ENCODE results near the gene CNTN1.
A peak's percentile ranks its signal among the peaks of the same experiment; 100 is the strongest.

The CNTN1 gene

GRCh38 chr12:40864891-40865290 is 172.7 kb downstream of the CNTN1 start:
- in situ Hi-C loops (cut with MboI; ENCODE audit: low sequenced_read_pairs), result no loop called here
- Histone ChIP-seq H3K36me3 (replicated peaks) (no peaks in the 10 kb centered on the region), H3K4me3 (no peak overlapping the region), H3K9me3 (no peaks in the 10 kb centered on the region), H3K27me3 (ENCODE audit: low read depth) (no peaks in the 10 kb centered on the region), H3K4me1 (no peaks in the 10 kb centered on the region)
- DNase-seq (ENCODE audit: low spot score in 2 of 2), result no peak

- in situ Hi-C loops (cut with MboI; ENCODE audit: low sequenced_read_pairs), result no loop called here
- Histone ChIP-seq H3K4me1 (no peaks in the 10 kb centered on the region), H3K27me3 (ENCODE audit: low read depth) (no peaks in the 10 kb centered on the region), H3K36me3 (replicated peaks) (no peaks in the 10 kb centered on the region), H3K4me3 (no peak overlapping the region), H3K9me3 (no peaks in the 10 kb centered on the region)
- no peak for DNase-seq (ENCODE audit: low spot score in 2 of 2)
These were observed 178.7 kb downstream of the CNTN1 start for GRCh38 chr12:40870981-40871380.

GRCh38 chr12:40874868-40875267 is 182.6 kb downstream of the CNTN1 start:
- Histone ChIP-seq H3K36me3 (replicated peaks) (no peaks in the 10 kb centered on the region), H3K4me1 (no peaks in the 10 kb centered on the region), H3K27me3 (ENCODE audit: low read depth) (no peaks in the 10 kb centered on the region), H3K9me3 (no peaks in the 10 kb centered on the region), H3K4me3 (no peak overlapping the region)
- no peak for DNase-seq (ENCODE audit: low spot score in 2 of 2)
- in situ Hi-C loops (cut with MboI; ENCODE audit: low sequenced_read_pairs), result no loop called here

GRCh38 chr12:40889329-40889728 is 197.1 kb downstream of the CNTN1 start:
- Histone ChIP-seq H3K36me3 (replicated peaks) (no peaks in the 10 kb centered on the region), H3K27me3 (ENCODE audit: low read depth) (no peaks in the 10 kb centered on the region), H3K4me1 (no peaks in the 10 kb centered on the region), H3K4me3 (no peak overlapping the region), H3K9me3 (no peaks in the 10 kb centered on the region)
- in situ Hi-C loops (cut with MboI; ENCODE audit: low sequenced_read_pairs), result no loop called here
- DNase-seq (ENCODE audit: low spot score in 2 of 2), result no peak

GRCh38 chr12:40892528-40892927 is 200.3 kb downstream of the CNTN1 start:
- H3K9me3 ChIP-seq, result no peaks in the 10 kb centered on the region
- DNase-seq (ENCODE audit: low spot score in 2 of 2), result no peak
- no peaks in the 10 kb centered on the region for H3K4me1 ChIP-seq
- no peaks in the 10 kb centered on the region for H3K36me3 ChIP-seq (replicated peaks)
- in situ Hi-C loops (cut with MboI; ENCODE audit: low sequenced_read_pairs), result no loop called here
- no peak overlapping the region for H3K4me3 ChIP-seq
- no peaks in the 10 kb centered on the region for H3K27me3 ChIP-seq (ENCODE audit: low read depth)

- H3K4me3 ChIP-seq, result no peak overlapping the region
- in situ Hi-C loops (cut with MboI; ENCODE audit: low sequenced_read_pairs), result no loop called here
- no peaks in the 10 kb centered on the region for H3K27me3 ChIP-seq (ENCODE audit: low read depth)
- no peaks in the 10 kb centered on the region for H3K36me3 ChIP-seq (replicated peaks)
- no peak for DNase-seq (ENCODE audit: low spot score in 2 of 2)
- H3K4me1 ChIP-seq, result no peaks in the 10 kb centered on the region
- no peaks in the 10 kb centered on the region for H3K9me3 ChIP-seq
These were observed 206.3 kb downstream of the CNTN1 start for GRCh38 chr12:40898505-40898904.

- Histone ChIP-seq H3K27me3 (ENCODE audit: low read depth) (no peaks in the 10 kb centered on the region), H3K4me3 (no peak overlapping the region), H3K4me1 (no peaks in the 10 kb centered on the region), H3K9me3 (no peaks in the 10 kb centered on the region), H3K36me3 (replicated peaks) (no peaks in the 10 kb centered on the region)
- in situ Hi-C loops (cut with MboI; ENCODE audit: low sequenced_read_pairs), result no loop called here
- DNase-seq (ENCODE audit: low spot score in 2 of 2), result no peak
These were observed 210.8 kb downstream of the CNTN1 start for GRCh38 chr12:40903040-40903439.

- Histone ChIP-seq H3K4me3 (no peak overlapping the region), H3K9me3 (no peaks in the 10 kb centered on the region), H3K36me3 (replicated peaks) (no peaks in the 10 kb centered on the region), H3K4me1 (no peaks in the 10 kb centered on the region), H3K27me3 (ENCODE audit: low read depth) (no peaks in the 10 kb centered on the region)
- in situ Hi-C loops (cut with MboI; ENCODE audit: low sequenced_read_pairs), result no loop called here
- DNase-seq (ENCODE audit: low spot score in 2 of 2), result no peak
These were observed 214.9 kb downstream of the CNTN1 start for GRCh38 chr12:40907115-40907527.

GRCh38 chr12:40911676-40912075 is 219.4 kb downstream of the CNTN1 start:
- Histone ChIP-seq H3K9me3 (no peaks in the 10 kb centered on the region), H3K4me3 (no peak overlapping the region), H3K4me1 (no peaks in the 10 kb centered on the region), H3K27me3 (ENCODE audit: low read depth) (no peaks in the 10 kb centered on the region), H3K36me3 (replicated peaks) (no peaks in the 10 kb centered on the region)
- in situ Hi-C loops (cut with MboI; ENCODE audit: low sequenced_read_pairs), result no loop called here
- no peak for DNase-seq (ENCODE audit: low spot score in 2 of 2)

- no peaks in the 10 kb centered on the region for H3K36me3 ChIP-seq (replicated peaks)
- in situ Hi-C loops (cut with MboI; ENCODE audit: low sequenced_read_pairs), result no loop called here
- H3K27me3 ChIP-seq (ENCODE audit: low read depth), result no peaks in the 10 kb centered on the region
- DNase-seq (ENCODE audit: low spot score in 2 of 2), result no peak
- no peaks in the 10 kb centered on the region for H3K9me3 ChIP-seq
- no peaks in the 10 kb centered on the region for H3K4me1 ChIP-seq
- H3K4me3 ChIP-seq, result no peak overlapping the region
These were observed 222.9 kb downstream of the CNTN1 start for GRCh38 chr12:40915172-40915571.

- H3K9me3 ChIP-seq, result no peaks in the 10 kb centered on the region
- H3K27me3 ChIP-seq (ENCODE audit: low read depth), result peaks cover 4% of the 10 kb centered on the region; the same call in 1 of the 2 replicates
- H3K4me1 ChIP-seq, result no peaks in the 10 kb centered on the region
- no peak for DNase-seq (ENCODE audit: low spot score in 2 of 2)
- H3K4me3 ChIP-seq, result no peak overlapping the region
- in situ Hi-C loops (cut with MboI; ENCODE audit: low sequenced_read_pairs), result no loop called here
- no peaks in the 10 kb centered on the region for H3K36me3 ChIP-seq (replicated peaks)
These were observed 225.3 kb downstream of the CNTN1 start for GRCh38 chr12:40917561-40917960.

GRCh38 chr12:40921563-40922163 is 229.4 kb downstream of the CNTN1 start:
- no peaks in the 10 kb centered on the region for H3K4me1 ChIP-seq
- peaks cover 12% of the 10 kb centered on the region; the same call in 1 of the 2 replicates for H3K27me3 ChIP-seq (ENCODE audit: low read depth)
- no peak overlapping the region for H3K4me3 ChIP-seq
- H3K36me3 ChIP-seq (replicated peaks), result no peaks in the 10 kb centered on the region
- no peaks in the 10 kb centered on the region for H3K9me3 ChIP-seq
- DNase-seq (ENCODE audit: low spot score in 2 of 2), result peak in 1 of 2 experiments; percentile 5
- in situ Hi-C loops (cut with MboI; ENCODE audit: low sequenced_read_pairs), result loop anchor here (5.0 kb wide), 1 partner anchor 299 kb away; no protein-coding TSS in a partner anchor

GRCh38 chr12:40937891-40938290 is 245.7 kb downstream of the CNTN1 start:
- no peaks in the 10 kb centered on the region for H3K36me3 ChIP-seq (replicated peaks)
- H3K4me3 ChIP-seq, result no peak overlapping the region
- in situ Hi-C loops (cut with MboI; ENCODE audit: low sequenced_read_pairs), result no loop called here
- no peaks in the 10 kb centered on the region for H3K4me1 ChIP-seq
- no peak for DNase-seq (ENCODE audit: low spot score in 2 of 2)
- H3K27me3 ChIP-seq (ENCODE audit: low read depth), result no peaks in the 10 kb centered on the region
- no peaks in the 10 kb centered on the region for H3K9me3 ChIP-seq

- no peaks in the 10 kb centered on the region for H3K4me1 ChIP-seq
- H3K4me3 ChIP-seq, result no peak overlapping the region
- no peaks in the 10 kb centered on the region for H3K9me3 ChIP-seq
- no peaks in the 10 kb centered on the region for H3K27me3 ChIP-seq (ENCODE audit: low read depth)
- in situ Hi-C loops (cut with MboI; ENCODE audit: low sequenced_read_pairs), result no loop called here
- DNase-seq (ENCODE audit: low spot score in 2 of 2), result no peak
- H3K36me3 ChIP-seq (replicated peaks), result no peaks in the 10 kb centered on the region
These were observed 250.1 kb downstream of the CNTN1 start for GRCh38 chr12:40942326-40942725.

GRCh38 chr12:40945772-40946171 is 253.5 kb downstream of the CNTN1 start:
- Histone ChIP-seq H3K4me3 (no peak overlapping the region), H3K4me1 (no peaks in the 10 kb centered on the region), H3K36me3 (replicated peaks) (no peaks in the 10 kb centered on the region), H3K9me3 (no peaks in the 10 kb centered on the region), H3K27me3 (ENCODE audit: low read depth) (no peaks in the 10 kb centered on the region)
- no peak for DNase-seq (ENCODE audit: low spot score in 2 of 2)
- in situ Hi-C loops (cut with MboI; ENCODE audit: low sequenced_read_pairs), result no loop called here

Measured in HAP-1 (cell line).